GM19193 (cell line): ENCODE data around the gene RALGAPA2.

Experiments
- POLR2A ChIP-seq: IDR thresholded peaks from 4 replicates; pipeline ENCODE4 v1.6.1; 2011; ENCODE audit not compliant: insufficient read depth, insufficient read length; ENCODE audit errors: extremely low read depth

Gene RALGAPA2

DNA sequence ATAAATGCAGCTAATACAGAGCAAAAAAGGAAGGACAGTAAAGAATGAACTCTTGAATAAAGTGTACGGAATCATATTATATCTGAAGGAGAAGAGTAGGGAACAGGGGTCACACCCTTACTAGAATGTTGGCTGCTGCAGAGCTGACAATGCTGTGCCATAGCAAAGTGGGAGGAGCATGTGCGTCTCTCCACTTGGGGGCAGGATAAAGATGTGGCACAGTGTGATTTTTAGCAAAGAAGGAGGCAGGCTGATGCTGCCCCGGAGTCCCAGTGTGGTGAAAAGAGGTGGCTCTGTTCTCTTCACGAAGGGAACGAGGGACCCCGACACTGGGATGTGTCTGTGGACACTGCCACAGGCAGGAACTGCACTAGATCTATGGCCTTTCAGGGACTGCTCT is 277.0 kb downstream of the RALGAPA2 start:
- no peak for TF ChIP-seq POLR2A

DNA sequence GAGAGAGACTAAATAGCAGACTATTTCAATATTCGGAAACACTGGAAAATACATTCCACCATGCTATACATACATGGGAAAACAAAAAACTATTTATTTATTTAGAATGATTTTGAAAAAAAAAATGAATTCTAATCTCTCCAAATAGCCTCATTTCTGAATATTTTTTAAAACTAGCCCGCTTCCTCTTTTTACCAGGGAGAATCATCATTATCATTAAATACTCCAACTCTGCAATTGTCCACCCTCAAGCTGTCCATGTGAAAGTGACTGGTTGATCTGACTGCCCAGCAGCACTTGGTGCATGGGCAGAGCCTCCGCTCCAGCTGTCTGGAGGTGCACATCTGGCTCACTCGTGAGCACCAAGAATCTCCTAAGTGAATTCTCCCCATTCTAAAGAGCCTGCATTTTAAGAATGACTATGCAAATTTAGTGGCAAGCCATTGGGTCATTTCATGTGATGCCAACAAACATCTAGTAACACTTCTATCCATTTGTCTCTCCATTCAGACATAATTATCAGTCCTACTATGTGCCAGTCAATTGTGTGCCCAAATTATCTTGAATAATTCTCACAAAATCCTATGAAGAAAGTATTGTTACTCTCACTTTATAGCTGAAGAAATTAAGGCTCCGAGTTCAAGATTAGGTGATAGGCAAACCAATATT is 279.7 kb downstream of the RALGAPA2 start:
- no peak for TF ChIP-seq POLR2A

DNA sequence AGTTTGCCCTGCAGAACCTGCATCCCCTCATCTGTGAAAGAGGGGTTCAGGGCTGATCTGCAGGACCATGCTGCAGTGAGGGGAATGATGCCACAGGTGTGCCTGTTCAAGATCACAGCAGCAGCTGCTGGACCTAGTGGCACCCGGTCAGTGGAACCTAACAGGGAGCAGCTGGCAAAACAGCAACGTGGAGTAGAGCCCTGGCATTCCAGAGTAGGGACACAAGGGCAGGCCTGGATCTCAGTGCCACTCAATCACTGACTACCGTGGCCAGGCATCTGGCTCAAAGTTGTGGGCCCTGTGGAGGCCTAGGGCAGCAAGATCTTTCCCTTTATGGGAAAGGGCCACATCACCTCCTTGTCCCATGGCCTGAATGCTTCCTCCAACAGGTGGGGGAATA is 282.4 kb downstream of the RALGAPA2 start:
- TF ChIP-seq POLR2A, result no peak

DNA sequence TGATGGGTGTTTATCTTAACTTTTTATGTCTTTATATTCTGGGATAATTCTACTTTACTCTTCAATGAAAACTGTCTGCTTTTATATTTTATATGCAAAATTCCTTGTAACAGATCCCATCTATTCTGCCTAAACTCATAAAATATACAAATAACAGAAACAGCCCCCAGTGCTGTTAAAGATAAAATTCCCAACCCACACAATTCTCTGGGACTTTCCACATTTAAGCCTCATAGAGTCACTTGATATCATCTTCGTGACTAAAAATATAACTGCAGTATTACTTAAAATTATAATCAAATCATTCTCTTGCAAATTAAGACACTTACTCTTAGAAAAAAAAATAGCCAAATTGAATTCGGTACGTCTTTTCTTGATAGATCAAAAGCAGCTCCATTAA is 284.4 kb downstream of the RALGAPA2 start:
- no peak for TF ChIP-seq POLR2A

DNA sequence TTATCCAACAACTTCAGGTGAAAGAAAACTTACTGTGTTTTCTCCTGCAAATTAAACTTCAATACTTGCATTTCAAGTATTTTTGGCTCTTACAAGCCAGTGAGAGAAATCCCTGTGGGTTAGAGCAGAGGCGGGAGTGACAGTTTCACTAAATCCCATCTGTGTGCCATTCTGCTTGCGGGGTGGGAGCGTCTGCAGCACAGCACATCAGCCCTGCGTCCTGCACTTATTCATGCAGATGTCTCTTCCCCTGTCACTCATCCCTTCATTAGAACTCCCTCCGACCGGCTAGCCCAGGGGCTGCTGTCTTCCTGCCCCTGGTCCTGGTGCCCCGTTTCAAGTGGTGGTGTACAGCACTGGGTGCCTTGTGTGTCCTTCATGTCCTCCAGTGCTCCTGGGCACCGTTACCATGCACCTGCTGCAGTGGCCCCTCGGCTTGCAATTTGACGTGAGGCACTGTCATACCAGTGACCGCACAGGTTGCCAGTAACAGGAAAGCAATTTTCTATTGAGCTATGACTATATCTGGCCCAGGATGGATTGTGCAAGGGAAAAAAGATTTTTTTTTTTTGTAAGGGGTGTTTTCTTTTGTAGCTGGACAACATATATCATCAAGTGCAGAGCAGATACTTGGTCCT is 285.1 kb downstream of the RALGAPA2 start:
- TF ChIP-seq POLR2A, result no peak

DNA sequence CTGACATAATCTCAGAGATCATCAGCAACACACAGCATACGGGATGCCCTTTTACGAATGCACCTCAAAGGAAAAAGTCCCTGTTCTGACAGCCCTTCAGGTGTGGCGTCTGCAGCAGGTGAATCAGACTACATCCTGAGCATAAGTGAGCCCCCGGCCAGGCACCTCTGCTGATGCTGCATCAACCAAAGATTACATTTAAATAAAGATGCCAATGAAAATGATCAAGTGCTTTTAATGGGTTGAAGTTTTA is 285.9 kb downstream of the RALGAPA2 start:
- no peak for TF ChIP-seq POLR2A

DNA sequence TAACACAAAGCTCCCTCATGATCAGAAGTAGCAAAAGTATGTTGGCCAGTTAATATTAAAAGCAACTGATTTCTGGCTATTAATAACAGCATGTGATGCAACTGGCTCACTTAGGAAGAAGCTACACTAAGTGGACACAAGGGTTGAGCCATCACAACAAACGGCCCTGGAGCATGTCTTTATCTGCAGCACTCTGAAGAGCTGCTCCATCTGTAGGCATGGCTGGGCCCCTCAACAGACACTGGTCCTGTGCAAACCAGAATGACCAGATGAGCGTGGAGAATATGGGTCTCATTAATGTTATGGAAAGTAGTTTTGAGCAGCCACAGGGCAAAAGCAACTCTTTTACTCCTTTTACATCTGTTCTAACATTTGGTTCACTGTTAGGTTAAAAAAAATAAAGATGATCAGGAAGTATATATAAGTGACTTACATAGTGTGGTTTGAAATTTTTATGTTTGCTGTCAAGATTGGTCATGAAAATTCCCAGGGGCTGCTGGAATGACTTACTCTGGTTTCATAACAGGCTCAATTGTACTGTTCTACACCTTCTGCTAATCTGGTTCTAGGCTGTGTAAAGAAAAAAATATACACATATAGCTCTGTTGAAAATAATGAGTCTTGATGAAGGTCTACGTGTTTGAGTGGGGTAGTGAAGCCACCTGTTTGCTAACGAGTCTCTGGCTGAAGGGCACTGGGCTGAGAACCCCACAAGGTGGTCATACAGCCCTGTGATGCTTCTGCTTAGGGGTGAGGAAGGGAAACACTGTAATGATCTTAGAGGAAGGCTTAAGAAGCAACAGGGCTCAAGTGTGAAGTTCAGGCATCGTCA is 286.4 kb downstream of the RALGAPA2 start:
- no peak for TF ChIP-seq POLR2A

DNA sequence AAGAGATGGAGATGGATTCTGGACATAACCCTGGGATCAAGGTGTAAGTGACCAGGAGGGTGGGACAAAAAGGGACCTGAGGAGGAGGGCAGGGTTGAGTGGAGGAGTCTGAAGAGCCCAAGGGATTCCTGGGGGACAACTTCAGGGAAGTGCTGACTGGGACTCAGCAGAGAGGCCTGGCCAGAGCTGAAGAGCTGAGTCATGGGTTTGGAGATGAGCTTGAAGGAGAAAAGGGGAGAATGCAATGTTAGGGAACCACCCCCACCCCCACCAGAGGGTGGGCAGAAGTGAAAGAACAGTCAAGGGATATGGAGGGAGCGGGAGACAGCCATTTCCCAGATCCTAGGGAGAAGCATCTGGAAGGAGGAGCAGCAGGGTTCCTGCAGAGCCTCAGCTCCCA is 289.3 kb downstream of the RALGAPA2 start:
- no peak for TF ChIP-seq POLR2A

DNA sequence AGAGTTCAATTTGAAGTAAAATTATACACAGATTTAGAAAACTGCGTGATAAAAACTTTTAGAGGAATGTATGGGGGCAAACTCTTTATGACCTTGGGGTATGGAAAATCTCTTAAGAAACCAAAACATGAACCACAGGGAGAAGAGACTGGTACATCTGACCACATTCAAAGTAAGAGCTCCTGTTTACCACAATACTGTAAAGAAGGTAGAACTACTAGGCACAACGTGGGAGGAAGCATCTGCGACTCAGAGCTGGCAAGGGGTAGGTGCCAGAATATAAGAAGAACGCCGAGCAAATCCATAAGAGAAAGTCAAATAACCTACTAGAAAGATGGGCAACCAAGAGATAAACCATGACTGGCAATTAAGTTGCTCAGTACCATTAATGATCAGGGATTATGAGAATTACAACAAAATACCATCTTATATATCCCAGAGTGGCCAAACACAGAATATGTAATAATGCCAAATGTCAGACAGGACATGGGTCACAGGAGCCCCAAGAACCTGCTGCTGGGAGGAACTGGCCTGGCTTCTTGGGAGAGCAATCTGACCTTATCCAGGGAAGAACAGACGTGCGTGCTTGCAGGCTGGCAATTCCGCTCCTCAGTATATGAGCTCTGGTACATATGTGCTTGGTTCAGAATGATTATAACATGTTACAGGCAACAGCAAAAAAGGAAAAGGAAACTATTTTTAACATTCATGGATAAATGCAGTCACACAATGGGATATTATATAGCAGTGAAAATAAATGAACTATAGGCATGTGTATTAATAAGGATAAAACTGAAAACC is 294.4 kb downstream of the RALGAPA2 start:
- TF ChIP-seq POLR2A, result no peak

DNA sequence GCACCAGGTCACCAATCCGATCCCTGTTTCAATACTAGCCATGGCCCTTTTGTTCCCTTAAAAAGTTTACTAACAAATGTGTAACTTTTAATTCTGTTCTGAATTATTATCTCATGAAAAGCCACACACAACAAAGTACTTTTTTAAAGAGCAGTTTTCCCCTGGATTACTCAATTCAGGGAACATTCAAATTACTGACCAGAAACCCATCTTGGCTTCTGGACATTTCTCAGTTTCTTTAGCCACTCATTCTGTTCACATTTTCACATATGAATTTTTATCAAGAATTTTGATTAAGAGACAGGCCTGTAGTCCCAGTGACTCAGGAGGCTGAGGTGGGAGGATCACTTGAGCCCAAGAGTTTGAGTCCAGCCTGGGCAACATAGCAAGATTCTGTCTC is 297.1 kb downstream of the RALGAPA2 start:
- no peak for TF ChIP-seq POLR2A

DNA sequence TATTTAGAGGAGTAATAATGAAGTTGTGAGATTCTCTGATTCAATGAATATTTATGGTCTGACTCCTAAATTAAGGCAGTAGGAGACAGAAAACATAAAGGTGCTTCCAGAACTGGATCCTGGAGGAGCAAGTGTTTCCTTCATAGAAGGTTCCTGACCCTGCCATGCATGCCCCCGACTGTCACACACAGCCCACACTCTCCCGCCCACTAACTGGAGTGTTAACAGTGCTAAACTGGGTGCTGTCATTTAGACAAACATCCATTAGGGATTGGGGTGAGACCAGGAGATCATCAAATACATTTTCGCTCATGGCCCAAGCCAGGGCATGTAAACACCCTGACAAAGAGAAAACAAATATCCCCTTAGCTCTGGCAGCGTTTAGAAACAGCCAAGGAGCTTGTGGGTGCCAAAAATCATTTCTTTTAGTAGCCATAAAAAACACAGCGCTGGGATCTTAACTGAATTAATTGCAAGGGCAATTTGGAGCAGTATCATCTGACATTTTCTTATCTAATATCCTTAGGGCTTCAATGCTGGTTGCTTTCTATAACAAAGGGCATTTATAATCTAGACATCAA is 297.7 kb downstream of the RALGAPA2 start:
- TF ChIP-seq POLR2A, result no peak

DNA sequence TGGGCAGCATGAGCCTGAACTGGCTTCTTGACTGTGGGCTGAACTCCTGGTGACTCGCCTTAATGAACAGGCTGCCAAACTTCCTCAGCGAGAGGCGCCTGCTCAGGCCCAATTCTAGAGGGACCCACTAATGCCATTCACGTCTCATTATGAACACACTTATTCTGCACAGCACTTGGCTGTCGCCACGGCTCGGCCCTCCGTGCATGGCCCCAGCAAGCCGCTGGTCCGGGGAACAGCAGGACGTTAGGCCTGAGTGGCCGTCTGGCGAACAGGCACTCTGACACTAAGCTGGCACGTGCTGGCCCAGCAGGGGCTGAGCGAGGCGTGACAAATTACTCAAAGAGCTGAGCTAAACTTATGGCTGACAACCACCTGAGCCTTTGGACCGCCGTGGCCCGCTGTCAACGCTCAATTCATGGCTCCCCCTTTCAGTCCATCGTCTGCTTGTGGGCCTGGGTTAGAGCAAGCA is 298.6 kb downstream of the RALGAPA2 start:
- no peak for TF ChIP-seq POLR2A

DNA sequence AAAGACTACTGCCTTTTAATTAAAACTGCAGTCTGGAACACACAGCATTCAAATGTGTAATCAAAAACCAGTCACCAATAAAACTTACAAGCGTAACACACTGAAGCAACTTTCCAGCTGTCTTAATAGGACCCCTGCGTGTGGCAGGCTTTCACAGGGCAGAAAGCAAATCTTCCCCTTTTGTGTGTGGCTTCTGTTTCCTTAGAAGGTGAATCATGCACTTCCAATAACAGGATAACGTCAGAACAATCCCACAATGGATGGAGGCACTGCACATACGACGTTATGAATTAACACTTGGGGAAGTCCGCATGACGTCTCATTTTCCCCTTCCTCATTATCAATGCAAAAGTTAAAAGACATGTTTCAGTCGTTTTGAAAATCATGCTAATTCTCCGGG is 299.7 kb downstream of the RALGAPA2 start:
- no peak for TF ChIP-seq POLR2A

DNA sequence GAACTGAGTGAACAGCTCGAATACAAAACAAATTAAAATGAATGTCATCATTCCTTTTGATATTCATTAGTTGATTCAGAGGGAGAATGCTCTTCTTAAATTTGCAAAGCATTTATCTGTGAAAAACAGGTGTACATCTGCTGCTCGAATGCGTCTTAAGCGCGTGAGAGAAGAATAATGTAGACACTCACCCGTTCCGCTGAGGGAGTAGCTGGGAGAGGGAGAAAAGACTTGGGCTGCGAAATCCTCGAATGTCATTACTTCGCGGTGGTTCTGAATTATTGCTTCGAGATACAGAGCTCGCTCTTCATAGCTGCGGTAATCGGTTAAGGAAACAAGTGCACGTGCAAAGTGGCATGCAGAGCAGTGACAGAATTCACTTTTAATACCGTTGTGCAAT is 300.6 kb downstream of the RALGAPA2 start:
- TF ChIP-seq POLR2A, result no peak

DNA sequence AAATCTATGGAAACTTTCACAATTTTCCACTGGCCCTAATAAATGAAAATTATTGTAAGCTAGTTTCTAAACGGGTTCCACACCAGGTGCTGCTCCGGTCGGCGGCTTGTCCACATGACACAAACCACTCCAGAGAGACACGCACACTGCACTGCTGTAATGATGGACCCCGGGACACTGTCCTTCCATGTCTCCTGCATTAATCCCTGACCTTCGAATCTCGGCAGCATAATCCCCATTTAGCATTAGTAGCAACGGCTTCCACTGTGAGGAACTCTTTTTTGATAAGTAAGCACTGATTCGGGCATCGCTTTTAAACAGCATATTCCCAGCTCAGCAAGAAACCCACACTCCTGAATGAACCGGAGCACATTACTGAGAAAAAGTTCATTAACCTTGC is 301.0 kb downstream of the RALGAPA2 start:
- TF ChIP-seq POLR2A, result no peak

DNA sequence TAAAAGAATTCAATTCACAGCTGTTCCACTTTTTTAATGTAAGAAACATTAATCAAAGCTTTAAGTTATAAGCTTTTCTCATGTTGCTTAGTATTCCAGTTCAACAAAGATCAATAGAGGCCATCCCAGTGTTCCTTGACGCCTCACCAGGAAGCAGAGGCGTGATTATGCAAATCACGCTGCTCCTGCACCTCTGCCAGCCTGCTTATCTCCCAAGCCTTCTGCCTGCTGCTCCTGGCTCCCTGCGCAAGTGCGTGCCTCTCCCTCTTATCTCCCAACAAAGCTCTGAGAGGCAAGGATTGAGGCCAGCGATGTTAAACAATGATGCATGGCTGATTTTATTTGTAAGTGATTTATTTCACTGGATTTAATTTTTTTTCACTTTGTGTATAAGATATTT is 301.8 kb downstream of the RALGAPA2 start:
- no peak for TF ChIP-seq POLR2A

DNA sequence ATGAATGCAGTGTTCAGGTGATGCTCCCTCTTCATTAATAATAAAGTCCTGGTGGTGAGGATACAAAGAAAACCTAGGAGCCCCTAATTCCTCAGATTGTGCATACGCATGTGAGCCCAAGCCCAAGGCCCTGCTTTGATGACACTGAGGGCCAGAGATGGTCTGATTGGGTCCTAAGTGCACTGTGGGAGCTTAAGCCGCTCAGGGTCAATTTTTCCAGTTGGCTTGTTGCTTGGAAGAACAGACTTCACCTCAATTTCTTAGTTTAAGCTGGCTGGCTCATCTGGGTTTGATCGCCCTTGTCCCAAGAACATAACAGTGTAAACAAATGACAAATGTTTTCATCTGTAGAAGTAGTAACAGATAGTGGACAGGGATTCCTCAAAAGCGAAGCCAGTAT is 303.1 kb downstream of the RALGAPA2 start:
- no peak for TF ChIP-seq POLR2A
